Cardiac fibroblast (primary cell): ENCODE results near the gene JCAD.

Experiments
- DNase-seq, 2 donors: peaks; one replicate each; pipeline versions ENCODE4 v3.0.0 to v3.0.0-alpha.2; 2010; ENCODE audit warnings: low read depth in 2 of 2
- H3K4me3 ChIP-seq, 2 donors: replicated peaks in 1 of 2; 1 replicate in 1 of 2; 2 replicates in 1 of 2; pipeline ENCODE4 v1.5.1; 2011; ENCODE audit warnings: low read depth in 2 of 2, low read length in 2 of 2, mild to moderate bottlenecking in 2 of 2, moderate library complexity in 1 of 2
- CTCF ChIP-seq: IDR thresholded peaks from one replicate; pipeline ENCODE4 v1.5.1; 2011; ENCODE audit warnings: low read depth, mild to moderate bottlenecking, low read length, inconsistent platforms

JCAD gene

GRCh38 chr10:30036341-30036740 is 23.0 kb downstream of the JCAD start:
- H3K4me3 ChIP-seq: no peak overlapping the region
- DNase-seq: peak in 1 of 2 donors; percentile 67
- no peak for TF ChIP-seq CTCF

- no peak overlapping the region for H3K4me3 ChIP-seq
- DNase-seq: no peak
- no peak for TF ChIP-seq CTCF
Observed at GRCh38 chr10:30034433-30035137, 24.8 kb downstream of the JCAD start.

GRCh38 chr10:30032125-30032524 is 27.3 kb downstream of the JCAD start:
- DNase-seq: no peak
- H3K4me3 ChIP-seq: no peak overlapping the region
- no peak for TF ChIP-seq CTCF

- TF ChIP-seq CTCF: no peak
- H3K4me3 ChIP-seq: no peak overlapping the region
- DNase-seq: peak in 1 of 2 donors; percentile 28
Observed at GRCh38 chr10:30029872-30030256, 29.5 kb downstream of the JCAD start.

GRCh38 chr10:30029164-30029871 is 30.1 kb downstream of the JCAD start:
- no peak for DNase-seq
- H3K4me3 ChIP-seq: no peak overlapping the region
- TF ChIP-seq CTCF: no peak

- no peak for DNase-seq
- no peak for TF ChIP-seq CTCF
- no peak overlapping the region for H3K4me3 ChIP-seq
Observed at GRCh38 chr10:30028738-30029030, 30.7 kb downstream of the JCAD start.
